GM18526 (cell line): ENCODE data around the gene TBC1D10B.

Experiments used
- POLR2A ChIP-seq: IDR thresholded peaks from 3 replicates; pipeline ENCODE4 v1.6.1; 2011; ENCODE audit not compliant: insufficient read length; ENCODE audit errors: extremely low read depth

Gene TBC1D10B

DNA sequence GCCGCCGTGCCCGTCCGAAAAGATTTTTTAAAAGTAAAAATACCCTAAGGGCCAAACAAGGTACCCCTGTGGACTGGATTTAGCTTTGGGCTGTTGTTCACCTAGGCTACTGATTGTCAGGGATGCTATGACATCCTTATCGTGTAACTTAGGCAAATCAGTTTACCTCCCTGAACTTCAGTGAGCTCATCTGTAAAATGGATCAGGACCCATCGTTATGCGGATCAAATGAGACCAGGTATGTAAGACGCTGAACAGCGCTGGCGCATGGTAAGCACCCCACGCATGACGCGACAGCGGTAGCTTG is 36.5 kb upstream of the TBC1D10B start:
- no peak for TF ChIP-seq POLR2A

- no peak for TF ChIP-seq POLR2A
Measured at GRCh38 chr16:30401768-30402425, 31.6 kb upstream of the TBC1D10B start.

GRCh38 chr16:30399435-30400186 is 29.3 kb upstream of the TBC1D10B start:
- TF ChIP-seq POLR2A: no peak

GRCh38 chr16:30398661-30399434 is 28.6 kb upstream of the TBC1D10B start:
- TF ChIP-seq POLR2A: no peak

DNA sequence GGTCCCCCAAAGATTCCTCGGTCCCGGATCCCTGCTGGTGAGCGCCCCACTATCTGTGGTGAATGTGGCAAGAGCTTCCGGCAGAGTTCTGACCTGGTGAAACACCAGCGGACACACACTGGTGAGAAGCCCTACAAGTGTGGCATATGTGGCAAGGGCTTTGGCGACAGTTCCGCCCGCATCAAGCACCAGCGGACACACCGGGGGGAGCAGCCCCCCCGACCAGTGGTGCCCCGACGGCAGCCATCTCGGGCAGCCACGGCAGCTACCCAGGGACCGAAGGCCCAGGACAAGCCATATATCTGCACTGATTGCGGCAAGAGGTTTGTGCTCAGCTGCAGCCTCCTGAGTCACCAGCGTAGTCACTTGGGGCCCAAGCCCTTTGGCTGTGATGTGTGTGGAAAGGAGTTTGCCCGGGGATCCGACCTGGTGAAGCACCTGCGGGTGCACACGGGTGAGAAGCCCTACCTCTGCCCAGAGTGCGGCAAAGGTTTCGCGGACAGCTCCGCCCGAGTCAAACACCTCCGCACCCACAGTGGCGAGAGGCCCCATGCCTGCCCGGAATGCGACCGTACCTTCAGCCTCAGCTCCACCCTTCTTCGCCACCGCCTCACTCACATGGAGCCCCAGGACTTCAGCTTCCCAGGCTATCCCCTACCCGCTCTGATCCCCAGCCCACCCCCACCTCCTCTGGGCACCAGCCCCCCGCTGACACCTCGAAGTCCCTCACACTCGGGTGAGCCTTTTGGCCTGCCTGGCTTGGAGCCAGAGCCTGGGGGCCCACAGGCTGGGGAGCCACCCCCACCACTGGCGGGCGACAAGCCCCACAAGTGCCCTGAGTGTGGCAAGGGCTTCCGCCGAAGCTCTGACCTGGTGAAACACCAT is 27.7 kb upstream of the TBC1D10B start:
- TF ChIP-seq POLR2A: no peak

GRCh38 chr16:30397056-30397455 is 26.8 kb upstream of the TBC1D10B start:
- TF ChIP-seq POLR2A: no peak

DNA sequence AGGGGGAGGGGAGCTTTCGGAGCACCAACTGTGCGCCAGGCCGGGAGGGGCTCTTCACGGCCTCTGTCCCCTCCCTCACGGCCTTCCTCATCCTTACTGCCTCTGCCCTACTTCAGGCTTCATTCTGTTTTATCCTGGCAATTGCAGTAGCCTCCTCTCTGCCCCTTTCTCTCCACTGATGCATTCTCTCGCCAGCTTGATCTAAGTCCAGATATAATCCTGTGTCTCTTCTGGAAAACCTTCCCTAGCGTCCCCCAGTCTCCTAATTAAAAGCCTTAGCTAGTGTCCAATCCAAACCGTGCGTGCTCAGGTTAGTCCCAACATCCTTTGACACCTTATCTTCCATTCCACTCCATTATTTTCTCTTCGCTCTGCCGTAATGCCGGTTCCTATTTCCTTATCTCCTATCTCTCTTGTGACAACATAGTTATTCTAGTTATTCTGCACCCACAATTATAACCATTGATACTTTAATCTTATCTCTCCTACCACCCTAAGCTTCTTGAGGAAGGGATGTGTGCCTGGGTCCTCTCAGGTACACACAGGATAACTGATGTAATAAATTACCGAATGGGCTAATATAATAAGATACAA is 25.8 kb upstream of the TBC1D10B start:
- no peak for TF ChIP-seq POLR2A

GRCh38 chr16:30395155-30395991 is 25.1 kb upstream of the TBC1D10B start, which contains the start of gene ZNF48:
ZNF48 (plus strand) TSS chr16:30395420; CDS start chr16:30395795, 375 bp downstream.
- TF ChIP-seq POLR2A: peak; percentile 62

- no peak for TF ChIP-seq POLR2A
Measured at GRCh38 chr16:30394592-30395154, 24.4 kb upstream of the TBC1D10B start.

GRCh38 chr16:30383521-30383920 is 13.2 kb upstream of the TBC1D10B start:
- TF ChIP-seq POLR2A: no peak

DNA sequence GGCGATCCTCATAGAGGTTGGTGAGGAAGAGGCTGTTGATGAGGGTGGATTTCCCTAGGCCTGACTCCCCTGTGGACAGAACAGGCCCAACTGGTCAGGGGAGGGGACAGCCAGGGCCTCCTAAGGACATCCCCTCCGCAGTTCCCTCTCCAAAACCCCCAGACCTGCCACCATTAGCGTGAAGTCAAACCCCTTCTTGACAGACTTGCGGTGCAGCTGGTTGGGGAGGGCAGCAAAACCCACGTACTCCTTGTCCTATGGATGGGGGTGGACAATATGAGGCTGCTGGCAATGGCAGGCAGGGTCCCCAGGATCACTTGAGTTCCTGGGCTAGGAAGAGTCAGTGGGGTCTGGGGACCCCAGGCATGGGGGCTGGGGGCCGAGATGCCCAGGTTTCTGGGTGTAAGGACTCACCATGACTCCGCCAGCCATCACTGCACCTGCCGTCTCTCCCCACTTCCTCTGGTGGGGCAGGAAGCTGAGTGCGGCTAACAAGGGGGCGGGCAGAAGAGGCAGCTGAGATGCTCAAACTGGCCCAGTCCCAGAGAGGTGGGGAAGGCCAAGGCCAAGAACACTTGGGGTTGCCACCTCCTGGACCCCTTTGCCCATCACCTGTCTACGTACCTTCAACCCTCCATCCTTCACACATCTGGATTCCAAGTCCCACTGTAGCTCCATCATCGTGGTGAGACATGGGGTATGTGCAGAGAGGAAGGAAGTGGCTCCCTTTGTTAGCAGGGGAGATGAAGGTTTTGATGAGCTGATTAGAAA is 12.0 kb upstream of the TBC1D10B start, which contains the start of gene SEPTIN1:
Gene SEPTIN1, minus strand, starts transcription at position 451 of the 771 bp plus-strand sequence. Its CDS starts 19 bp downstream, at position 432.
- peak; percentile 84 for TF ChIP-seq POLR2A

DNA sequence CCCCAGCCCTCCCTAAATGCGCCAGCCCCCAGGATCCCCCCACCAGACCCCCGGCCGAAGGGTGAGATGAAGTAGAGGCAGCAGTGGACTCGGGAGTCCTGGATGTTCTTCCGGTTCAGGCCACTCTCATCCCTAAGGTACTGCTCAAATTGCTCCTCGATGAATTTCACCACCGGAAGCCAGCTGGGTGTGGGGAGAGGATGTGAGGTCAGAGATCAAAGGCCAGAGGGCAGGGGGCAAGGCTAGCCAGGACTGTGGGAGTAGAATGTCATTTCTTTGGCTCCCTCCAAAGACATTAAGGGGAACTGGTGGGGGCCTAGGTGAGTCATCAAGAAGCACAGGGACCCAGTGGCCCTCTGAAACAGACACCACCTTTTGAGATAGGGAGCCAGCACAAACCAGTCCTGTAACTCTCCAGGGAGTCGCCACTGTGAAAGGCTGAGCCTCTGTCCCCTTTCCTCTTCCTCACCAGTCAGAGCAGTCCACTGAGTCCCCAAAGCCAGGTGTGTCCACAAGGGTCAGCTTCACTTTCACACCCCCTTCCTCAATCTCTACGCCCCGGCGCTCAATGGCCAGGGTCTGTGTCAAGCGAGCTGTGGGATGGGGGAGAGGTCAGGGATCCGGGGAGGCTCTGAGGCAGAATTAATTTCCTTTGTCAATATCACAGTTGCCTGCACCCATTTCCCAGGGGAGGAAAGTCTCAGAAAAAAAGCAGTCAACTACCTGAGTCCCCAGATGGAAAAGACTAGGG is 11.2 kb upstream of the TBC1D10B start:
- TF ChIP-seq POLR2A: no peak
